Duodenal mucosa (tissue), 2 donors: ENCODE measurements around the gene MSX2.
A peak's percentile ranks its signal among the peaks of the same experiment; 100 is the strongest.

Source experiments
- H3K27ac ChIP-seq: one replicate; pipeline ENCODE4 v1.7.0; 2013; ENCODE audit warnings: low read depth, low read length
- H3K27me3 ChIP-seq, 2 donors: one replicate each; pipeline ENCODE4 v1.7.0; 2013; ENCODE audit warnings: low read length in 2 of 2, control low read depth in 1 of 2; ENCODE audit not compliant: insufficient read depth in 2 of 2, control insufficient read depth in 1 of 2
- H3K36me3 ChIP-seq, 2 donors: one replicate each; pipeline ENCODE4 v1.7.0; 2013; ENCODE audit warnings: low read length in 2 of 2, control low read depth in 1 of 2; ENCODE audit not compliant: insufficient read depth in 2 of 2, control insufficient read depth in 1 of 2
- H3K4me1 ChIP-seq, 2 donors: one replicate each; pipeline ENCODE4 v1.7.0; 2013; ENCODE audit warnings: low read length in 2 of 2, control low read depth in 1 of 2; ENCODE audit not compliant: insufficient read depth in 2 of 2, control insufficient read depth in 1 of 2
- H3K4me3 ChIP-seq, 2 donors: one replicate each; pipeline ENCODE4 v1.7.0; 2013; ENCODE audit warnings: low read length in 2 of 2, low read depth in 1 of 2
- H3K9ac ChIP-seq, 2 donors: one replicate each; pipeline ENCODE4 v1.7.0; 2013; ENCODE audit warnings: low read length in 2 of 2, low read depth in 1 of 2
- H3K9me3 ChIP-seq, 2 donors: one replicate each; pipeline ENCODE4 v1.7.0; 2013; ENCODE audit warnings: low read length in 2 of 2, control low read depth in 1 of 2; ENCODE audit not compliant: control insufficient read depth in 1 of 2

The MSX2 gene

DNA sequence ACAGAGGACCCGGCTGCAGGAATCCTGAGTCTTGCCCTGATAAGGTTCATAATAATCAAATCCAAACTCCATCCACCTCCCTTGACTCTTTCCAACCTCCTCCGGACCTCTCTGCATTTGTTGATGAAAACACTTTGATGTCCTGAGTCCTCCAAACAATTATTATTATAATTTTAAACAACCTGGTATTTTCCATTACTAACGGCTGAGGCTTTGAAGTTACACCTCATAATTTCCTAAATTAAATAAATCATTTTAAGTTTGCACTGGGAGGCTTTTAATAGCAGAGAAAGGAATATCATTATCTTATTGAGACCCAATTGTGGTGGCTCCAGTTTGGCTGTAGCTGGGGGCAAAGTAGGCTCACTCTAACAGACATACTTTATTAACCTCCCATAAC lies 9.5 kb downstream of the MSX2 start:
- Histone ChIP-seq H3K27ac (no peak overlapping the region), H3K4me3 (no peak overlapping the region), H3K9me3 (no peaks in the 10 kb centered on the region), H3K27me3 (peaks cover 67 to 70% of the 10 kb centered on the region in 2 donors), H3K4me1 (peaks cover 0 to 7% of the 10 kb centered on the region in 2 donors), H3K36me3 (no peaks in the 10 kb centered on the region), H3K9ac (no peak overlapping the region)

- peaks cover 0 to 7% of the 10 kb centered on the region in 2 donors for H3K4me1 ChIP-seq
- no peaks in the 10 kb centered on the region for H3K9me3 ChIP-seq
- H3K9ac ChIP-seq: no peak overlapping the region
- H3K27me3 ChIP-seq: peaks cover 59 to 70% of the 10 kb centered on the region in 2 donors
- H3K36me3 ChIP-seq: no peaks in the 10 kb centered on the region
- H3K4me3 ChIP-seq: no peak overlapping the region
- H3K27ac ChIP-seq: no peak overlapping the region
Measured at GRCh38 chr5:174734571-174735497, 10.5 kb downstream of the MSX2 start.

DNA sequence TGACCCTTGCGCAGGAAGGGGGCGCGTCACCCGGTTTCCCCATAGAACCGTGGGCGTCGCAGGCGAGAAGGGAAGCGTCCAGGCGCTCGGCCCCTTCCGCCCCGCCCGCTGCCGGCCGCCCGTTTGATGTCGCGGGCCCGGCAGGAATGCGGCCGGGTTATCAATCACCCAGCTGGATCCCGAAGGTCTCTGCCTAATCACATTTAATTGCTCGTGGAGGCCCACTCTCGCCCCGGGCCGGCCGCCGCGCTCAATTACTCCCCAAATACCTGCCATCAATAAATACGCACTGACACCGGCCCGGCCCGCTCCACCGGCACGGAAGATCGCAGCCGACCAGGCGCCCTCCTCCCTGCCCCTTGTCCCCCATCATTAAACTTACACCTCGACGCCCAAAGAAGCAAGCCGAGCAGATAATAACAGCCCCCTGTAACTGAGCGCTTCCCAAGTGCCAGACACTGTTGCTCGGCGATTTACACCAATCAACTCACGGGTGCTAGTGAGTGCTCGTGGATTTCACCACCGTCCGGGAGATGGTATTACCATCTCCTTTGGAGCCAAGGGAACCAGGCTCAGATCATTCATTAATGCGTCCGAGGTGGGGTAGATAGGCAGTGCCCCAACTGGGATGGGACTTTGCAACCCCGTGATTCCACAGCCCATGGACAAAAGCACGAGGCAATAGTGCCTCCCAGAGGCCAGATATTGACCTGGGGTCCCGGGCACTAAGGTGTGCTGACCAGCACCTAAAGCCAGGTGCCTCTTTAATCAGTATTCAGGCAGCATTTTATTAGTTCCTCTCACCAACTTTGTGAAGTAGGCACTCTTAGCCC lies 11.3 kb downstream of the MSX2 start:
- Histone ChIP-seq H3K27ac (no peak overlapping the region), H3K4me1 (peaks cover 0 to 7% of the 10 kb centered on the region in 2 donors), H3K9me3 (no peaks in the 10 kb centered on the region), H3K4me3 (peak overlapping the region; percentile 9 to 35), H3K27me3 (peaks cover 59 to 67% of the 10 kb centered on the region in 2 donors), H3K36me3 (no peaks in the 10 kb centered on the region), H3K9ac (no peak overlapping the region)

DNA sequence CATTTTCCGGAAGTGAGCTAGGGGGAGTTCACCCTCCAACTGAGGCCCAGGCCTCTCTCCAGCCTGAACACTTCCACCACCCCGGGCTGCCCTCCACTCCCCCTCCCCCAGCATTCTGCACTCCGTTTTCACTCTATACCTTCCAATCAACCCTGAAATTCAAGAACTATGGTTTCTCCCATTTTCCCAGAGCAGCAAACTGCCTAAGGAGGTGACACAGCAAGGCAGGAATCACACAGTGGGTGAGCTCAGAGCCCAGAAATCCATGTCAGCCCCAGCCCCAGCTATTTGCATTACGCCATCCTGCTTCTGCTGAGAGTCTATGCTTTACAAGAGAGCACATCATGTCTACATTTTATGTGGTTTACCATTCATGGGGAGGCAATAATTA lies 11.9 kb downstream of the MSX2 start:
- no peak overlapping the region for H3K27ac ChIP-seq
- H3K36me3 ChIP-seq: no peaks in the 10 kb centered on the region
- H3K9ac ChIP-seq: no peak overlapping the region
- no peaks in the 10 kb centered on the region for H3K9me3 ChIP-seq
- peaks cover 0 to 7% of the 10 kb centered on the region in 2 donors for H3K4me1 ChIP-seq
- peaks cover 55 to 61% of the 10 kb centered on the region in 2 donors for H3K27me3 ChIP-seq
- no peak overlapping the region for H3K4me3 ChIP-seq

- Histone ChIP-seq H3K9ac (no peak overlapping the region), H3K27ac (no peak overlapping the region), H3K4me1 (peaks cover 0 to 7% of the 10 kb centered on the region in 2 donors), H3K9me3 (no peaks in the 10 kb centered on the region), H3K27me3 (peaks cover 51 to 57% of the 10 kb centered on the region in 2 donors), H3K36me3 (no peaks in the 10 kb centered on the region), H3K4me3 (no peak overlapping the region)
Measured at GRCh38 chr5:174736777-174737176, 12.4 kb downstream of the MSX2 start.

DNA sequence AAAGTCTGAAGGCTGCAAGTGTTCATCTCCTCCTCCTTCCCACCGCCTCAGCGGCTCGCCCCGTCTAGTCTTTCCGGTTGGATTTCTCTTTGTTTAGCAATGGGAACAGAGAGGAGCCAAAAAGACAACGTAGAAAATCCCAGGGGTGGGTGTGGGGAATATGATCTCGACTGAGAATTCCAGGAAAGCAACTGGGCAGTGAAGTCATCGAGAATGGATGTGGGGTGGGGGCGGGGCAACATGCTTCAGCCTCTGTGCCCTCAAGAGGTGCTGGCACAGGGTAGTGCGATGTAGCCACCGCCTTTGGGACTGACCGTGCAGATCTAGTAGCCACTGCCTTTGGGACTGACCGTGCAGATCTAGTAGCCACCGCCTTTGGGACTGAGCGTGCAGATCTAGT lies 12.9 kb downstream of the MSX2 start:
- no peaks in the 10 kb centered on the region for H3K36me3 ChIP-seq
- H3K4me3 ChIP-seq: no peak overlapping the region
- peaks cover 0 to 3% of the 10 kb centered on the region in 2 donors for H3K4me1 ChIP-seq
- H3K9me3 ChIP-seq: no peaks in the 10 kb centered on the region
- H3K27me3 ChIP-seq: peaks cover 46 to 51% of the 10 kb centered on the region in 2 donors
- H3K27ac ChIP-seq: no peak overlapping the region
- H3K9ac ChIP-seq: no peak overlapping the region

DNA sequence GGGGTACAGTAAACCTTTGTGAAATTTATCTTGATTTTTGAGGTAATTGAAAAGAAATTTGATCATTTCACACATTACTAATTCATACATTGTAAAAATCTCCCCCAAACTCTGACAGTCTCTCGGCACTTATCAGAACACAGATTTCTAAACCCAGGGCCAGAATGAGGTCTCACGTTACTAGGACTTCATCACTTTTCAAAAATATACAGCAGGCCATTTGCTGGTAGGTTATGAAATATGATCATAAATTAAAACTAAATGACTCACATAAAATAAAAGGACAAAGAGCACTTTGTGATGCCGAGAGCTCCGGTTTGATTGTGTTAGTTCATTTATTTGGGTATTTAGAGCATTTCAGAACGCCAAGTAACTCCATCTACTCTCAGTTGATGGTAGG lies 17.0 kb downstream of the MSX2 start:
- H3K4me1 ChIP-seq: no peaks in the 10 kb centered on the region
- H3K4me3 ChIP-seq: no peak overlapping the region
- no peak overlapping the region for H3K9ac ChIP-seq
- H3K36me3 ChIP-seq: no peaks in the 10 kb centered on the region
- no peak overlapping the region for H3K27ac ChIP-seq
- peaks cover 12 to 23% of the 10 kb centered on the region in 2 donors for H3K27me3 ChIP-seq
- no peaks in the 10 kb centered on the region for H3K9me3 ChIP-seq

DNA sequence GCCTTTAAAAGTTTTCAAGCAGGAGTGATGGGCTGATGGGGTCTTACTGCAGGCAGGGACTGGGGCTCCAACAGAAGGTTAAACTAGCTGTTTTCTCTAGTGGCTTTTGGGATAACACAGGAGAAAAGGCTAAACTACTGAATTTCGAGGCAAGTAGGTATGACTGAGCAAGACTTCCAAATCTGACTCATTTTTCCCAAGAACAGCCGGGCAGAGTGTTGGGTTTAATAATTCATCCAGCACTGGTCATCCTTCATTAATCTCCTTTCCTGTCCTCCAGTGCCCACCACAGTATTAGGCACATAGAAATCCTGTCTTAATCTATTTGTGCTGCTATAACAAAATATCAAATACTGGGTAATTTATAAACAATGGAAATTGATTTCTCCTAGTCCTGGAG lies 20.5 kb downstream of the MSX2 start:
- Histone ChIP-seq H3K27me3 (peaks cover 15 to 31% of the 10 kb centered on the region in 2 donors), H3K9ac (no peak overlapping the region), H3K9me3 (no peaks in the 10 kb centered on the region), H3K4me3 (no peak overlapping the region), H3K27ac (no peak overlapping the region), H3K36me3 (no peaks in the 10 kb centered on the region), H3K4me1 (no peaks in the 10 kb centered on the region)

DNA sequence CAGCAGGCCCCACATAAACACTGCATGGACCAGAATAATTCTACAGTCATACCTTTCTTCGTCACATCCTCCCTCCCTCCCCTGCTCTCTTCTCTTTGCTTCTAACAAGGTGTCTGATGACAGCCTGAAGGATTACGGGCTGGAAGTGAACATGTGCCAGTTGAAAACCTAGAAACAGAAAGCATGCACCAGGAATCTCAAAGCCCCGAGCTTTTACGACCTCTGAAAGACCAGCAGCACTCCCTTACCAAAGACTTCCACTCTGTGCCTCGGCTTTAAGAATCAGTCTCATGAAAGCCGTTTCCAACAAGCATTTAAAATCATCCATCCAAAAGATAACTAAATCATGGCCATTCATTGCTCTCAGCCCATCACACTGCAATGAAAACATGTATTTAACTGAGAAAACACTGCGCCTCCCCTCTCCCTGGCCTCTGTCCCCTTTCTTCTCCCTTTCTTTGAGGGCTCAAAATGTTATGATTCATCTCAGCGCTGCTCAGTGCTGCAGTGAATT lies 21.3 kb downstream of the MSX2 start:
- Histone ChIP-seq H3K9me3 (no peaks in the 10 kb centered on the region), H3K4me3 (no peak overlapping the region), H3K4me1 (no peaks in the 10 kb centered on the region), H3K27me3 (peaks cover 23 to 35% of the 10 kb centered on the region in 2 donors), H3K36me3 (no peaks in the 10 kb centered on the region), H3K27ac (no peak overlapping the region), H3K9ac (no peak overlapping the region)

GRCh38 chr5:174750711-174751110 lies 26.3 kb downstream of the MSX2 start:
- Histone ChIP-seq H3K27ac (no peak overlapping the region), H3K9ac (no peak overlapping the region), H3K4me3 (no peak overlapping the region), H3K36me3 (no peaks in the 10 kb centered on the region), H3K9me3 (no peaks in the 10 kb centered on the region), H3K27me3 (peaks cover 35 to 52% of the 10 kb centered on the region in 2 donors), H3K4me1 (no peaks in the 10 kb centered on the region)
